Panc1 (cell line): ENCODE measurements around the gene ADIPOR2. TPM values are rescaled to one million over a fixed set of nuclear protein-coding genes. Genes with fewer than 3 reads are reported as not detected.

Experiments
- ATAC-seq: fragments of 200-7000 bp; cut with Tn5 transposase; 2 replicates; pipeline ENCODE4 v1.9.1; 2020; ENCODE audit warnings: mild to moderate bottlenecking, moderate library complexity
- BruUV-seq: library from RNA; stranded (reverse); fragments of 400-500 nt; replicated peaks from 2 replicates; lab custom pipeline; 2021; lab: Mats Ljungman, UMichigan
- CTCF ChIA-PET: fragments of 300-600 bp; sonication (Branson Sonifier 250); formaldehyde crosslinking; loops from one replicate; lab custom pipeline; 2022; ENCODE audit warnings: antibody characterized with exemption; lab: Charles Lee
- POLR2A ChIA-PET: fragments of 300-600 bp; sonication (Branson Sonifier 250); formaldehyde crosslinking; loops from one replicate; lab custom pipeline; 2022; ENCODE audit warnings: antibody characterized with exemption; lab: Charles Lee
- DNase-seq: peaks from one replicate; pipeline ENCODE4 v3.0.0-alpha.2; 2010; ENCODE audit warnings: low read depth, low spot score
- H3K27ac ChIP-seq: 2 replicates; pipeline ENCODE4 v1.5.1; 2011; ENCODE audit warnings: mild to moderate bottlenecking, low read length, inconsistent platforms
- H3K27me3 ChIP-seq: fragments of 200-500 bp; sonication (Bioruptor generic); 2 replicates; pipeline ENCODE4 v1.6.0; 2014; ENCODE audit warnings: low read length, inconsistent platforms; ENCODE audit not compliant: control insufficient read depth, insufficient read depth
- H3K36me3 ChIP-seq: fragments of 200-500 bp; sonication (Bioruptor generic); 2 replicates; pipeline ENCODE4 v1.5.1; 2014; ENCODE audit warnings: inconsistent platforms, mild to moderate bottlenecking, low read length, moderate library complexity; ENCODE audit not compliant: control insufficient read depth, insufficient read depth
- H3K4me1 ChIP-seq: 2 replicates; pipeline ENCODE4 v1.5.1; 2011; ENCODE audit warnings: inconsistent platforms, mild to moderate bottlenecking, low read length, moderate library complexity; ENCODE audit not compliant: control insufficient read depth, insufficient read depth
- H3K4me3 ChIP-seq, 2 experiments: 2 replicates each; pipeline ENCODE4 v1.5.1; 2011 to 2012; ENCODE audit warnings: low read depth in 2 of 2, low read length in 2 of 2, mild to moderate bottlenecking in 2 of 2, inconsistent platforms in 1 of 2, moderate library complexity in 1 of 2
- H3K9me3 ChIP-seq: fragments of 200-500 bp; sonication (Bioruptor generic); 2 replicates; pipeline ENCODE4 v1.5.1; 2014; ENCODE audit warnings: low read depth, mild to moderate bottlenecking, inconsistent platforms, low read length, moderate library complexity; ENCODE audit not compliant: control insufficient read depth, insufficient read depth
- CTCF ChIP-seq: fragments of 450-650 bp; IDR thresholded peaks from 2 replicates; pipeline ENCODE4 v1.5.1; 2017; ENCODE audit warnings: mild to moderate bottlenecking
- POLR2AphosphoS5 ChIP-seq: IDR thresholded peaks from 2 replicates; pipeline ENCODE4 v1.6.1; 2012; ENCODE audit warnings: mild to moderate bottlenecking, low read depth, low read length, moderate library complexity
- REST ChIP-seq, 2 experiments: IDR thresholded peaks; 2 replicates each; pipeline ENCODE4 v1.6.1; 2011 to 2012; ENCODE audit warnings: low read depth in 2 of 2, control low read depth in 1 of 2, low read length in 1 of 2, mild to moderate bottlenecking in 1 of 2, moderate library complexity in 1 of 2; ENCODE audit not compliant: insufficient read depth in 1 of 2
- SIN3A ChIP-seq: IDR thresholded peaks from 2 replicates; pipeline ENCODE4 v1.6.1; 2012; ENCODE audit warnings: low read depth, mild to moderate bottlenecking, low read length, moderate library complexity, borderline replicate concordance; ENCODE audit not compliant: insufficient read depth
- TCF7L2 ChIP-seq: IDR thresholded peaks from 2 replicates; pipeline ENCODE4 v1.6.1; 2011; ENCODE audit warnings: mild to moderate bottlenecking, low read depth, low read length, inconsistent platforms
- in situ Hi-C: cut with HindIII; loops from 2 replicates; pipeline ENCODE4 v1.10.0; 2016; ENCODE audit warnings: low sequenced_read_pairs, low pct_unique_long_range_greater_than_20kb
- intact Hi-C: fragments of 100-400 bp; cut with micrococcal nuclease; formaldehyde crosslinking; loops from one replicate; pipeline ENCODE4 v1.10.0; 2022; ENCODE audit not compliant: unreplicated experiment
- total RNA-seq: library from RNA; stranded (reverse); gene quantifications from one replicate; pipeline ENCODE4 v1.2.1, GENCODE V29; 2021; ENCODE audit not compliant: unreplicated experiment

Gene ADIPOR2
- total RNA-seq, 1 experiment from 2014 or later, result 76.0 TPM

DNA sequence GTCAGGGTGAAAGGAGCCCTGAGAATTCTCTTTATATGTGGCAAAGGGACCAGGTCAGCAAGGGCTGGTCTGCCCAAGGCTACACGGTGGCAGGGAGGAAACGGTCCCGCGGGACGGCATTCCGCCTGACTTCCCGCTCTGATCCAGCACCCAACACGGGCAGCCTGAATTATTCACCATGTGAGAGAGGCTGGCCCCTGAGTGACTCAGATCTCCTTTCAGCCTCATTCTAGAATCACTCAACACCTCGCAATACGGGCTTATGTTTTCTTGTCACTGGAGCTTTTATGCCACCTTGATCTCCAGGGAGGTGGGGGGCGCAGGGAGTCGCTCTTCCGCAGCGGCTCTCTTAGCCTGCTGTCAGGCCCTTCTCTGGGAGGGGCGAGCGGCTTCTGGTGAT lies 138.0 kb downstream of the ADIPOR2 start:
- H3K27me3 ChIP-seq, result no peaks in the 10 kb centered on the region
- CTCF ChIA-PET, result no interaction called here
- no peaks in the 10 kb centered on the region for H3K4me1 ChIP-seq
- no peak overlapping the region for H3K4me3 ChIP-seq
- H3K27ac ChIP-seq, result no peak overlapping the region
- no peaks in the 10 kb centered on the region for H3K9me3 ChIP-seq
- intact Hi-C loops (no loop called here), in situ Hi-C loops (no loop called here)
- no peaks in the 10 kb centered on the region for H3K36me3 ChIP-seq
- no TSS peak for BruUV-seq
- DNase-seq (no peak), ATAC-seq (no peak)
- POLR2A ChIA-PET, result no interaction called here
- no peak for TF ChIP-seq POLR2AphosphoS5
- TF ChIP-seq REST (IDR thresholded peaks at IDR 0.05; ENCODE audit: insufficient read depth in 1 of 2, low read depth in 2 of 2, low read length in 1 of 2), result no peak
- TF ChIP-seq TCF7L2, result no peak
- TF ChIP-seq SIN3A, result no peak
- no peak for TF ChIP-seq CTCF

DNA sequence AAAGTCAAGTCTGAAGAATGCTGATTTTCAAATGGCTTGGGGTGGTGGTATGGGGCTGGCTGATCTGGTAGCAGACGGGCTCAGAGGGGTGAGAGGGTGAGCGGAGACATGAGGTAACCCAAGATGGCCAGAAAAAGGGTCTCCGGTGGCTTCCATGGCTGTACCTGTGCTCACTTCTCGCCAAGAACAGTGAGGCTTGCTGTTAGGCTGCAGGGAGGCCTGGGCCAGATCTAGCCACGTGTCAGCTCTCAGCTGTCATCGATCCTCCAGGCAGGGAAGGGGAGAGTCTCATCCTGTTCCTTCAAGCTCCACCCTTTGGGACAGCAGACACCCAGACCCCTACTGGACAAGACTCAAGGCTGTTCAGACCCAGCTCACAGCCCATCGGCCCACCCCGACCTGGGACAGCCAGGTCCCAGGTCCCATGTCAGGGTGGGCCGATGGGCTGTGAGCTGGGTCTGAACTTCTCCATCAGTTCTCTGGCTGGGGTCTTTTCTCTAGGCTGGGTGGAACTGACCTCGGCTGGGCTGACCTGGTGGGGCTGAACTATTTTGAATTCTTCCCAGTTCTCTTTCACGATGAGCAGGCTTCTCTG lies 138.5 kb downstream of the ADIPOR2 start:
- no peak overlapping the region for H3K27ac ChIP-seq
- no peak for DNase-seq
- ChIA-PET POLR2A (no interaction called here), CTCF (no interaction called here)
- H3K36me3 ChIP-seq, result no peaks in the 10 kb centered on the region
- no peak for ATAC-seq
- in situ Hi-C loops, result no loop called here
- intact Hi-C loops, result no loop called here
- TF ChIP-seq SIN3A (no peak), CTCF (no peak), TCF7L2 (no peak), POLR2AphosphoS5 (no peak), REST (IDR thresholded peaks at IDR 0.05; ENCODE audit: insufficient read depth in 1 of 2, low read depth in 2 of 2, low read length in 1 of 2) (no peak)
- BruUV-seq, result no TSS peak
- H3K4me3 ChIP-seq, result no peak overlapping the region
- H3K9me3 ChIP-seq, result no peaks in the 10 kb centered on the region
- H3K27me3 ChIP-seq, result no peaks in the 10 kb centered on the region
- no peaks in the 10 kb centered on the region for H3K4me1 ChIP-seq
